Omental fat pad (tissue), 4 donors: ENCODE measurements around the gene IFNG-AS1. TPM values are rescaled to one million over a fixed set of nuclear protein-coding genes. Genes with fewer than 3 reads are reported as not detected.

Source experiments
- ATAC-seq: fragments of 150-250 bp; one replicate; pipeline ENCODE4 v1.9.1; 2016; ENCODE audit warnings: mild to moderate bottlenecking, moderate library complexity; ENCODE audit not compliant: low FRiP score
- DNase-seq: peaks from one replicate; pipeline ENCODE4 v3.0.0-alpha.2; 2019; ENCODE audit warnings: low spot score
- total RNA-seq, 4 donors: library from RNA; depleted of rRNA; stranded (reverse); fragments of >200 nt; gene quantifications; one replicate each; pipeline ENCODE4 v1.1.0, GENCODE V29; 2016
- TF ChIP-seq, protein P1 (sequence below), 3 donors: fragments of 450-650 bp; IDR thresholded peaks; one replicate each; pipeline ENCODE4 v1.5.1; 2016 to 2017; ENCODE audit warnings: antibody characterized with exemption in 3 of 3, mild to moderate bottlenecking in 3 of 3, moderate library complexity in 2 of 3

The IFNG-AS1 gene
- total RNA-seq, 4 donors from 2014 or later, result 0.28 to 0.94 TPM; not detected in 2

DNA sequence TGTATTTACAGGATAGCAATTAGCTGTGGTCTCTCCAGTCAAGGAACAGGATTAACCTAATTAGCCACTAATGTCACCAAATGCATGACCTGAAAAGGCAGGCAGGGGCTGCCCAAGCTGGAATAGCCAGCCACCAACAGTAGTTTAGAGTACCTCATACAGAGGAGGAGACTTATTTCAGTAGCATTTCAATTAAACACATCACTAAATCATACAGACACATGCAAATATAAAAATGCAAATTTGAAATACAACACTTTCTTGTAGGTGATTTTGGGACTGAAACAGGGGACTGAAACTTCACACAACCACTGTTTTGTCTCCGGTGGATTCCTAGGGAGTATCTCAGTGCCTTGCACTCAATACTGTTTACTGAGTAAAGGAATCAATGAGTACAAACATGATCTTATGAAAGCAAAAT, 636 bp upstream of the IFNG-AS1 start:
- TF ChIP-seq, protein P1, sequence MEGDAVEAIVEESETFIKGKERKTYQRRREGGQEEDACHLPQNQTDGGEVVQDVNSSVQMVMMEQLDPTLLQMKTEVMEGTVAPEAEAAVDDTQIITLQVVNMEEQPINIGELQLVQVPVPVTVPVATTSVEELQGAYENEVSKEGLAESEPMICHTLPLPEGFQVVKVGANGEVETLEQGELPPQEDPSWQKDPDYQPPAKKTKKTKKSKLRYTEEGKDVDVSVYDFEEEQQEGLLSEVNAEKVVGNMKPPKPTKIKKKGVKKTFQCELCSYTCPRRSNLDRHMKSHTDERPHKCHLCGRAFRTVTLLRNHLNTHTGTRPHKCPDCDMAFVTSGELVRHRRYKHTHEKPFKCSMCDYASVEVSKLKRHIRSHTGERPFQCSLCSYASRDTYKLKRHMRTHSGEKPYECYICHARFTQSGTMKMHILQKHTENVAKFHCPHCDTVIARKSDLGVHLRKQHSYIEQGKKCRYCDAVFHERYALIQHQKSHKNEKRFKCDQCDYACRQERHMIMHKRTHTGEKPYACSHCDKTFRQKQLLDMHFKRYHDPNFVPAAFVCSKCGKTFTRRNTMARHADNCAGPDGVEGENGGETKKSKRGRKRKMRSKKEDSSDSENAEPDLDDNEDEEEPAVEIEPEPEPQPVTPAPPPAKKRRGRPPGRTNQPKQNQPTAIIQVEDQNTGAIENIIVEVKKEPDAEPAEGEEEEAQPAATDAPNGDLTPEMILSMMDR (IDR thresholded peaks at IDR 0.05), result no peak
- DNase-seq (no peak), ATAC-seq (no peak)

DNA sequence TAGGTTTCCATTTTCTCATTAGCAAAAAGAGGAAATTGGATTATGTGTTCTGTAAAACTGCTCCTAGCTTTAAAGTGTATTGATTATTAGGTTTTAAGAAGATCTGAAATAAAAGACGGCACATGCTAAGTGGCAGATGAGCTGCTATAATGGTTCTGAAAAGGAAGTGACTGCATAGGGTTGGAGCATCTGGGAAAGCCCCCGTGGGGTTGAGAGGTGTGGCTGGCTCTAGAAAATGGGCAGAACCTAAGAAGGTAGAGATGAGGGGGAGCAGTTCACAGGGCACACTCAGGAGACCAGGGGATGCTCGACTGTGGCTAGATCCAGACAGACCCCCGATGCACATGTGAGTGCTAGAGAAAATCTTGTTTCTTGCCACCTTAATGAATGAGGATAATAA, 1.9 kb downstream of the IFNG-AS1 start:
- no peak for ATAC-seq
- DNase-seq, result no peak
- TF ChIP-seq, protein P1 (IDR thresholded peaks at IDR 0.05), result no peak

DNA sequence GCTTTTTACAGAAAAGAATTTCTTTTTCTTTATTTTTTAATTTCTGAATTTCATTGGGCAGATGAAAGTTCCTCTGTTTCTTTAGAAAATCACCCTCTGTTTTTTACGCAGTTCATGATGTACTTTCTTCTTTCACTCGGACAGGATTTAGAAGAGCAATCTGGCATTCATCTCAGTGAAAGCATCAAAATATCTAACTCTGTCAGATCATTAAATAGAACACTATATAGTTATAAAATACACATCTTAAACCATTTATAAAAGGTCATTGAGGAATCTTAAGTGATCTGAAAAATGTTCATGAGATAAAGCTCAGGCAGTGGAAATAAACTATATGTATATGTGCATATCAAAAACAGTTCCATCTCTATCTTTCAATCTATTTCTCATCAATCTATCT, 3.9 kb downstream of the IFNG-AS1 start:
- TF ChIP-seq, protein P1 (IDR thresholded peaks at IDR 0.05), result no peak
- DNase-seq, result no peak
- no peak for ATAC-seq

DNA sequence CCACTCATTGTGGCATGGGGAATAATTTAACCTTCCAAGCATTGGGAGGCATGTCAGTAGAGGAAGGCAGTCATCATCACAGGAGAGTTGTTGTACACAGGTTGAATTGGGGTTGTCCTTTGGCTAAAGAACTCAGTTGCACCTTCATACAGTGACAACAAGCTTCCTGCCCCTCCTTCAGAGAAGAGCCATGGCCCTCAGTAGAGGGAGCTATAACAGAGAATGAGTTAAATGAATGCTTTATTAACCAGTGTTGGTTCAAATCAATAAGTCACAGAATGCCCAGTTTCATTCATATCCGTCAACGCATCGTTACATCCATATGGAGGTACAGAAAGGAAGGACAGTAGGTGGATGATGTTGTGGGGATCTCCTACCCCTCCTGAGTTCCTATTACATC, 4.8 kb downstream of the IFNG-AS1 start:
- TF ChIP-seq, protein P1 (IDR thresholded peaks at IDR 0.05), result no peak
- ATAC-seq, result no peak
- no peak for DNase-seq

DNA sequence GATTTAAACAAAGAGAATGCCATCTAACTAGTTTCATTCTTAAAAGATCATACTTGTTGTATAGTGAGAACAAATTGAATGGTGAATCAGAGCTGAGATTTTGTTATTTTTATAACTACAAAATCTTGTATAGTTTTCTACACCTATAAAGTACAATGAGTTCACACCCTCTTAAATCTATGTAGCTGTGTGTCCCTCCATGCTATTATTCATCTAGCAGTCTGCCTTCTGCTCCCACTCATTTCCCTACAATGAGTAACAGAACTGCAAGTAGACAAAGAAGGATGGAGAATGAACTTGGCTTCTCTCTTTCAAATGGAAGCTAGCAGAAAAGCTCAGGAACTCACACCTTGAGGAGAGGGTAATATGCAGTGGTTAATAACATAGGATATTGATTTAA, 7.1 kb downstream of the IFNG-AS1 start:
- ATAC-seq (no peak), DNase-seq (no peak)
- TF ChIP-seq, protein P1 (IDR thresholded peaks at IDR 0.05), result no peak

DNA sequence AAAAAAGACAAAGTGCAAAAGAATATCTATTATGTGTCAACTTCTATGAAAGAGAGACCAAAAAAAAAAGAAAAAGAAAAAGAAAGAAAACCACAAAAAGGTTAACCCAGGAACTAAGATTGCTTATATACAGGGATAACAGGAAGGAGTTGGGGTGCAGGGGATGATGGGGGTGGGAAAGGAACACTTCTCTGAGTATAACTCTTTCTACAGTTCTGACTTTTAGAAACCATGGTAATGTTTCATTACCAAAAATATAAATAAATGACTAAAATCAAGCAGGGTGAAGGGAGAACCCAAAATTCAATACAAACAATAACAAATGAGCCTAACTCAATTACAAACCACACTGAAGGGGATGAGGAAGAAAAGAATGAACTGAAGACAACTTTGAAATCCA, 9.1 kb downstream of the IFNG-AS1 start:
- TF ChIP-seq, protein P1 (IDR thresholded peaks at IDR 0.05), result no peak
- DNase-seq, result no peak
- ATAC-seq, result no peak

DNA sequence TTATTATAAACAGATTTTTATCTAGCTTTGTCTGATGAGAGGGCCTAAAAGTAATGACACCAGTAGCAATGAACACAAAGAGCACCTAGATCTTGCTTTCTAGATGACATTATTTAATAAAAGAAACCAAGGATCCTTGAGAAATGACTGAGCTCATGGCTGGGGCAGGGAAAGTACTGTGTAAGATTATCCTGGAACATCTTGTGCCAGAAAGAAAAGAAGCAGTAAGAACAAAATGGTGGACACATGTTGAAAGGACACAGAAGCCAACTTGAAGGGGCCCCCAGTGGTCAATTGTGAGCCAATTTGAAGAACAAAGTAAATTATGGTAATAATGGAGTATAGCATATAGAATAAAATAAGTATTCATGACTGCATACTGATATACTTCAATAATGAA, 10.0 kb downstream of the IFNG-AS1 start:
- TF ChIP-seq, protein P1 (IDR thresholded peaks at IDR 0.05), result no peak
- ATAC-seq, result no peak
- no peak for DNase-seq
